ENCODE measurements around the gene ARNT2.

Gene ARNT2

GRCh38 chr15:80444680-80445251 is 40.6 kb downstream of the ARNT2 start:
- no peak for DNase-seq

- DNase-seq = no peak
These were observed 41.3 kb downstream of the ARNT2 start for GRCh38 chr15:80445300-80446041.

GRCh38 chr15:80447077-80447476 is 42.9 kb downstream of the ARNT2 start:
- no peak for DNase-seq

GRCh38 chr15:80449825-80450224 is 45.6 kb downstream of the ARNT2 start:
- DNase-seq = no peak

- DNase-seq = no peak
These were observed 46.7 kb downstream of the ARNT2 start for GRCh38 chr15:80450811-80451321.

- DNase-seq = no peak
These were observed 48.0 kb downstream of the ARNT2 start for GRCh38 chr15:80452166-80452565.

- DNase-seq = no peak
These were observed 51.0 kb downstream of the ARNT2 start for GRCh38 chr15:80455051-80455648.

GRCh38 chr15:80455668-80456442 is 51.7 kb downstream of the ARNT2 start:
- DNase-seq = peak; percentile 42

GRCh38 chr15:80456517-80457492 is 52.6 kb downstream of the ARNT2 start:
- DNase-seq = no peak

GRCh38 chr15:80457896-80458295 is 53.7 kb downstream of the ARNT2 start:
- no peak for DNase-seq

- no peak for DNase-seq
These were observed 54.4 kb downstream of the ARNT2 start for GRCh38 chr15:80458580-80458979.

GRCh38 chr15:80459380-80459779 is 55.2 kb downstream of the ARNT2 start:
- no peak for DNase-seq

- DNase-seq = no peak
These were observed 55.6 kb downstream of the ARNT2 start for GRCh38 chr15:80459818-80460217.

- DNase-seq = no peak
These were observed 57.3 kb downstream of the ARNT2 start for GRCh38 chr15:80461356-80462095.

GRCh38 chr15:80462111-80462510 is 57.9 kb downstream of the ARNT2 start:
- DNase-seq = no peak

GRCh38 chr15:80462836-80463512 is 58.8 kb downstream of the ARNT2 start:
- DNase-seq = no peak

GRCh38 chr15:80464951-80465625 is 60.9 kb downstream of the ARNT2 start:
- no peak for DNase-seq

- no peak for DNase-seq
These were observed 61.4 kb downstream of the ARNT2 start for GRCh38 chr15:80465626-80466005.

- no peak for DNase-seq
These were observed 62.4 kb downstream of the ARNT2 start for GRCh38 chr15:80466543-80466942.

- no peak for DNase-seq
These were observed 63.1 kb downstream of the ARNT2 start for GRCh38 chr15:80467311-80467714.

Data from NCI-H1436 (cell line).